ENCODE data around the gene PARD3.

Gene PARD3

GRCh38 chr10:34609287-34609940 is 205.7 kb downstream of the PARD3 start:
- no peaks in the 10 kb centered on the region for H3K27me3 ChIP-seq (ENCODE audit: insufficient read depth, low read length, poor library complexity, severe bottlenecking)
- H2AFZ ChIP-seq (ENCODE audit: low read length), result no peak overlapping the region
- no peaks in the 10 kb centered on the region for H3K9me3 ChIP-seq (ENCODE audit: insufficient read depth, low read depth, low read length)
- H3F3A ChIP-seq (ENCODE audit: low read depth), result no peaks in the 10 kb centered on the region
- no peak overlapping the region for H3K4me3 ChIP-seq (ENCODE audit: low read length, poor library complexity, severe bottlenecking)
- H3K9ac ChIP-seq (ENCODE audit: low read depth, low read length, poor library complexity, severe bottlenecking), result no peak overlapping the region
- TF ChIP-seq EZH2phosphoT487 (IDR thresholded peaks at IDR 0.05; ENCODE audit: borderline replicate concordance) (no peak), CTCF (conservative IDR thresholded peaks at IDR 0.05; ENCODE audit: low read length) (no peak)
- H3K36me3 ChIP-seq (ENCODE audit: insufficient read depth, low read length), result no peaks in the 10 kb centered on the region
- no peaks in the 10 kb centered on the region for H3K9me2 ChIP-seq (replicated peaks; ENCODE audit: low read depth, low read length)
- peaks cover 6% of the 10 kb centered on the region for H4K20me1 ChIP-seq (ENCODE audit: insufficient read depth, low read length, poor library complexity, severe bottlenecking)
- no peak overlapping the region for H3K4me2 ChIP-seq (ENCODE audit: low read depth, low read length, poor library complexity, severe bottlenecking)
- peaks cover 12% of the 10 kb centered on the region for H3K4me1 ChIP-seq (ENCODE audit: insufficient read depth, low read length, poor library complexity, severe bottlenecking)
- H3K79me2 ChIP-seq (ENCODE audit: insufficient read depth, low read length), result peaks cover 20% of the 10 kb centered on the region

- H3K27me3 ChIP-seq (ENCODE audit: insufficient read depth, low read length, poor library complexity, severe bottlenecking), result no peaks in the 10 kb centered on the region
- H3K4me1 ChIP-seq (ENCODE audit: insufficient read depth, low read length, poor library complexity, severe bottlenecking), result peaks cover 3% of the 10 kb centered on the region
- no peak overlapping the region for H3K9ac ChIP-seq (ENCODE audit: low read depth, low read length, poor library complexity, severe bottlenecking)
- no peaks in the 10 kb centered on the region for H3K9me3 ChIP-seq (ENCODE audit: insufficient read depth, low read depth, low read length)
- H3K36me3 ChIP-seq (ENCODE audit: insufficient read depth, low read length), result no peaks in the 10 kb centered on the region
- no peaks in the 10 kb centered on the region for H3K9me2 ChIP-seq (replicated peaks; ENCODE audit: low read depth, low read length)
- no peak overlapping the region for H3K4me3 ChIP-seq (ENCODE audit: low read length, poor library complexity, severe bottlenecking)
- H4K20me1 ChIP-seq (ENCODE audit: insufficient read depth, low read length, poor library complexity, severe bottlenecking), result peaks cover 3% of the 10 kb centered on the region
- H3F3A ChIP-seq (ENCODE audit: low read depth), result no peaks in the 10 kb centered on the region
- H3K4me2 ChIP-seq (ENCODE audit: low read depth, low read length, poor library complexity, severe bottlenecking), result no peak overlapping the region
- no peak overlapping the region for H2AFZ ChIP-seq (ENCODE audit: low read length)
- peaks cover 28% of the 10 kb centered on the region for H3K79me2 ChIP-seq (ENCODE audit: insufficient read depth, low read length)
- TF ChIP-seq CTCF (conservative IDR thresholded peaks at IDR 0.05; ENCODE audit: low read length) (no peak), EZH2phosphoT487 (IDR thresholded peaks at IDR 0.05; ENCODE audit: borderline replicate concordance) (no peak)
Measured at GRCh38 chr10:34607894-34608293, 207.2 kb downstream of the PARD3 start.

GRCh38 chr10:34606890-34607289 is 208.2 kb downstream of the PARD3 start:
- H3K4me2 ChIP-seq (ENCODE audit: low read depth, low read length, poor library complexity, severe bottlenecking), result no peak overlapping the region
- no peaks in the 10 kb centered on the region for H3K4me1 ChIP-seq (ENCODE audit: insufficient read depth, low read length, poor library complexity, severe bottlenecking)
- H3K9me2 ChIP-seq (replicated peaks; ENCODE audit: low read depth, low read length), result no peaks in the 10 kb centered on the region
- no peaks in the 10 kb centered on the region for H3K27me3 ChIP-seq (ENCODE audit: insufficient read depth, low read length, poor library complexity, severe bottlenecking)
- H4K20me1 ChIP-seq (ENCODE audit: insufficient read depth, low read length, poor library complexity, severe bottlenecking), result peaks cover 1% of the 10 kb centered on the region
- no peaks in the 10 kb centered on the region for H3K9me3 ChIP-seq (ENCODE audit: insufficient read depth, low read depth, low read length)
- H3K79me2 ChIP-seq (ENCODE audit: insufficient read depth, low read length), result peaks cover 23% of the 10 kb centered on the region; the same call in 1 of the 2 replicates
- no peak overlapping the region for H2AFZ ChIP-seq (ENCODE audit: low read length)
- H3K9ac ChIP-seq (ENCODE audit: low read depth, low read length, poor library complexity, severe bottlenecking), result no peak overlapping the region
- no peaks in the 10 kb centered on the region for H3F3A ChIP-seq (ENCODE audit: low read depth)
- H3K4me3 ChIP-seq (ENCODE audit: low read length, poor library complexity, severe bottlenecking), result no peak overlapping the region
- no peak for TF ChIP-seq EZH2phosphoT487 (IDR thresholded peaks at IDR 0.05; ENCODE audit: borderline replicate concordance)
- TF ChIP-seq CTCF (conservative IDR thresholded peaks at IDR 0.05; ENCODE audit: low read length), result no peak
- H3K36me3 ChIP-seq (ENCODE audit: insufficient read depth, low read length), result no peaks in the 10 kb centered on the region

All from Loucy (cell line).